Brain pericyte (primary cell): Measurements from ENCODE around the gene ETFBKMT.
"Not testable (repeated sequence)": the region's sequence is repeated elsewhere in the genome, so short reads cannot be mapped to it uniquely, and the experiment has no call there.

Experiments
- DNase-seq: peaks from one replicate; pipeline ENCODE4 v3.0.0-alpha.2; 2012; ENCODE audit warnings: low read depth, low spot score

ETFBKMT gene

GRCh38 chr12:31655208-31655607 lies 4.3 kb upstream of the ETFBKMT start:
- no peak for DNase-seq

- no peak for DNase-seq
These were observed 3.7 kb upstream of the ETFBKMT start for GRCh38 chr12:31655792-31656191.

DNA sequence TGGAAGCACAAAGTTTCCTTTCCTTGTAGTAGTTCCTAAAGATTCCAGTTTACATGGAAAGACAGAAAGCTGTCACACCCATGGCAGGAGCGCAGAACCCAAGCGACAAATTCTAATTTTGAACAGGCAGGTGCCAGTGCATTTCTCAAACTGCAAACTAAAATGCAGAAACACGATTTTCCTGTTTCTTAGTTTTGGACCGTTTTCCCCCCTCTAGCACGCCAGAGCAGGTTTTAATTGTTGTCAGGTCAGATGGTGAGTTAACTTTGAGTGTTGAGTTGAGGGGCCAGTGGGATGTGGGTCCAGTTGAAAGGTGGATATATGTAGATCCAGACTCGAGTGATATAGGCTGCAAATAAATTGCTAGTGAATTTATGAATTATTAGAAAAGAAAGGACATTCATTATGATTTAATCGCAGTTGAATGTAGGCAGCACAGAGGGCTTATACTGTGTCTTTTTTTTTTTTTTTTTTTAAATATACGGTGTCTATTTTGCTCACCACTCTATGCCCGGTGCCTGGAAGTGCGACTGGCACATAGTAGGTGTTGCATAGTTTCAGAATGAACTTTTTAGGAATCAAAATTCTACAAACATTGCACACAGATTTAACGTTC lies 909 bp upstream of the ETFBKMT start:
- DNase-seq, result no peak

- no peak for DNase-seq
These were observed 2.8 kb downstream of the ETFBKMT start for GRCh38 chr12:31662176-31662849.

DNA sequence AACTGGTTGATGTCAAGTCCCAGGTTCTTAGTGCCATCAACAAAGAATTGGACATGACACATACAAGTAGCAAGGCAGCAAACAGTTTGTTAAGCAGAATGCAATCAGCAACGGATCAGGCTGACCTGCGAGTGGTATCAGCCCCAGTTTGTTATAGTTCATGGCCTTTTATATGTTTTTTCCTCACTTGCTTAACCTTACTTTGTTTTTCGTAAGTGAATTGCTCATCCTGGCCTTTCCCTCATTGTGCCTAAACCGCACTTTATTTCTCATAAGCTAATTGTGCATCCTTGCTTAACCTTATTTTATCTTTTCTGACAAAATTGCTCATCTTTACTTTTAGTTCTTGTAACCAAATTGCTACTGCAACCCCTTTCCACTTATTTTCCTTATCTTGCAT lies 4.1 kb downstream of the ETFBKMT start:
- no peak for DNase-seq

GRCh38 chr12:31664038-31664437 lies 4.5 kb downstream of the ETFBKMT start:
- no peak for DNase-seq

- DNase-seq, result no peak
These were observed 9.5 kb downstream of the ETFBKMT start for GRCh38 chr12:31669020-31669419.

DNA sequence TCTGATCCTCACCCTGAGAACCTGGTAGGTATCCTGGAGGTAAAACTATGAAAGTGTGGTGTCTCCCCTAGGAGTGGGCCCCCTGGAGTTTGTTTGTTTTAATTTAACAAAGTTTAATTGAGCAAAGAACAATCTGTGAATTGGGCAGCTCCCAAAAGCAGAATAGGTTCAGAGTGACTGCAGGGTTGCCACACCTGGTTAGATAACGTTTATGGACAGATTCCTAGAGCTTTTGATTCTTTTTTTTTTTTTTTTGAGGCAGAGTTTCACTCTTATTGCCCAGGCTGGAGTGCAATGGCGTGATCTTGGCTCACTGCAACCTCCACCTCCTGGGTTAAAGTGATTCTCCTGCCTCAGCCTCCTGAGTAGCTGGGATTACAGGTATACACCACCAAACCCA lies 10.1 kb downstream of the ETFBKMT start:
- not testable (repeated sequence) for DNase-seq

DNA sequence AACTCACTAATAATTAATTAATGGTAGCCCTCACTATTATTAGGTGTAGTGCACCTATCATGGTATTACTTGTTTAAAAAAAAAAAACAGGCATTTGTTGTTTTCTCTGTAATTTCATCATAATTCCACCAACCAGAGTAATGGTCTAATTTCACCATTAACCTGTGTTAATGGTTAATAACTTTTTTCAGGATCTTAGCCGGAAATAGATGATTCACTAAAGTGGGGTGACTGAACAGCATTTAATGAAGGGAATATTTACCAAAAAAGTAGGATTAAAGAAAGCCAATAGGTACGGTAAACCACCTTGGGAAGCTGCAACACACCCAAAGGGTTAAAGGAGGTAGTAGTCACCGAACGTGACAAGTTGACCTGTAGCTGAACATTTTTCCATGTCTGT lies 13.0 kb downstream of the ETFBKMT start:
- DNase-seq, result no peak

- peak; percentile 63 for DNase-seq
These were observed 22.9 kb downstream of the ETFBKMT start for GRCh38 chr12:31682136-31682962.

DNA sequence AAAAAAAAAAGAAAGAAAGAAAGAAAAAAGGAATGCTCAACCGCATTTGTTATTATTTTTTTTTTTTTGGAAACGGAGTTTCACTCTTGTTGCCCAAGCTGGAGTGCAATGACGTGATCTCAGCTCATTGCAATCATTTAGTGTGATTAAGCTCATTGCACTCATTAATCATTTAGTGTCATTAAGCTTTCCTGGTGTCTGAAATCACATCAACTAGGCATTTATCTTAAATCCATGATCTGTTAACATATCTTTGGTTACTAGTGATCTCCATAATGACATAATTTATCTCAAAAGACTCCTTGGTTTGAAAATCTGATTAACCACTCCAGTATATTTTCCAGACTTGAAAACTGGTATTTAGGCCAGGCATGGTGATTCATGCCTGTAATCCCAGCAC lies 26.3 kb downstream of the ETFBKMT start:
- DNase-seq, result no peak

DNA sequence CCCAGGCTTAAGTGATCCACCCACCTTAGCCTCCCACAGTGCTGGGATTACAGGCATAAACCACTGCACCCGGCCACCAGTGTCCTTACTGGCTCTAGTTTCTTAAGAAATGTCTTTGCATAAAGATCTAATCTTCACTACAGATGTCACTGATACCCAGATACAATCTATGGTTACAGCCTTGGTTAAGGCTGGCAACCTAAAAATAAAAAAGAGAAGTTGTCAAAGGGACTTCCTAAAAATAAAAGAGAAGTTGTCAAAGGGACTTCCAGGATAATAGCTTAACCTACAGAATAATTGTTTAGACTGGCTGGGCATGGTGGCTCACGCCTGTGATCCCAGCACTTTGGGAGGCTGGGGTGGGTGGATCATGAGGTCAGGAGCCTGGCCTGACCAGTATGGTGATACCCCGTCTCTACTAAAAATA lies 27.6 kb downstream of the ETFBKMT start:
- DNase-seq, result no peak

DNA sequence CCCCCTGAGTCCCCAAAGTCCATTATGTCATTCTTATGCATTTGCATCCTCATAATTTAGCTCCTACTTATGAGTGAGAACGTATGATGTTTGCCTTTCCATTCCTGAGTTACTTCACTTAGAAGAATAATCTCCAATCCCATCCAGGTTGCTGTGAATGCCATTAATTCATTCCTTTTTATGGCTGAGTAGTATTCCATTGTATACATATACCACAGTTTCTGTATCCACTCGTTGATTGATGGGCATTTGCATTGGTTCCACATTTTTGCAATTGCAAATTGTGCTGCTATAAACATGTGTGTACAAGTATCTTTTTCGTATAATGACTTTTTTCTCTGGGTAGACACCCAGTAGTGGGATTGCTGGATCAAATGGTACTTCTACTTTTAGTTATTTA lies 30.4 kb downstream of the ETFBKMT start:
- DNase-seq, result not testable (repeated sequence)

DNA sequence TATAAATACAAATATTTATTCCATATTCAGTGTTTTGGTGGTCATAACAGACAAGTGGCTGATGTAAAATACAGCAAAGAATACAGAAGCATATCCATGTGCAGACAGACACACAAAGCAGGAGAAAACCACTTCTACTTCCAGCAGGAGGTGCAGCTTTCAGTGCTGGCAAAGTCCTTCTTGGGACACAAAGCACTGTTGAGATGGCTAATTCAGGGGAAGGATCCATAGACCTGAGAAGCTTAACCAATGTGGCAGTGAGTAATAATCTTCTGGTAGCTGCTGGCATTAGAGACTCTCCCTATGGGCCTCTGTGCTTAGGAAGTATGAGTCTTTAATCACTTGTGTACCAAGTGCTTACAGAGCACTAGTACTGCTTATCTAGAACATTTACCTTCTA lies 42.6 kb downstream of the ETFBKMT start:
- DNase-seq, result no peak

- DNase-seq, result no peak
These were observed 46.1 kb downstream of the ETFBKMT start for GRCh38 chr12:31705621-31706020.

GRCh38 chr12:31708118-31708517 lies 48.6 kb downstream of the ETFBKMT start:
- DNase-seq, result not testable (repeated sequence)

DNA sequence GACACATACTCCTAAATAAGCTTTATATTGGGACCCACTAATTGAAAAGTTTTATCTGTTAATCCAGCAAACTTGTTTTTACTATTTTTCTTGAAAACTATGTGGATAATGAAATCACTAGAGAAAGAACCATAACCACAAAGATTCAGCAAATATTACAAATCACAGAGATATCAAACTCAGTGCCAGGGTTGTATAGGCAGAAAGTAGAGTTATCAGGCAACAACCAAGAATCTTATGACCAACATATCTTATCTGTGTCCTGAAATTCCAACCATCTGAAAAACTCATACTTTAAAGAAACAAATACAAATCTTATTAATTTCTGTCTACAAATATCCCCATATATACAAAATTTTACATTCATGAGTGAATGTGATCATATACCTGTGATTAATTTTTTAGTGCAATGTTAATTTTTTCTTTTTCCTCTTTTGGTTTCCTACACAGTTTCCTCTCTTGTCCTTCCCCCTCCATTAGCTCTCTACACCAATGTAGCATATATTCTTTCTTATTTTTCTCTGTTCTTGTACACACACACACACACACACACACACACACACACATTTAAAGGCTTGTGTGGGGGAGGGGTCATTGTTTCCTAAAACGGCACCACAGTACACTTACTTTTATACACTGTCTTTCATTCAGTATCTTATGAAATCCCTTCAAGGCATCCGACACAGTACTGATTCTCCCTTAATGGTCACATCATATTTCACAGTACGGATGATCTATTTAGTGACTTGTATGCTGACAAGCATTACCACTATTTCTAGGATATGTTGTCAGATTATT lies 50.7 kb downstream of the ETFBKMT start:
- no peak for DNase-seq

DNA sequence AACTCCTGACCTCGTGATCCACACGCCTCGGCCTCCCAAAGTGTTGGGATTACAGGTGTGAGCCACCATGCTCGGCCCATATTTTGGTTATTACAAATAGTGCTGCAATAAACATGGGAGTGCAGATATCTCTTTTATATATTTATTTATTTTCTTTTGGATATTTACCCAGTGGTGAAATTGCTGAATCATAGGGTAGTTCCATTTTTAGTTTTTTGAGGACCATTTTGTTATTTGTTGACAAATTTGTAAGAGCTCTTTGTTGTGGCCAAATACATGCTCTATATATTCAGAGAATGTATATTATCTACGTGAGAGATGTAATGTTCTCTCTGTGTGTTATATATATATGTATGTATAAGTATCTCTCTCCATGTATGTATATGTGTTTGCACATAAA lies 53.4 kb downstream of the ETFBKMT start:
- DNase-seq, result no peak

DNA sequence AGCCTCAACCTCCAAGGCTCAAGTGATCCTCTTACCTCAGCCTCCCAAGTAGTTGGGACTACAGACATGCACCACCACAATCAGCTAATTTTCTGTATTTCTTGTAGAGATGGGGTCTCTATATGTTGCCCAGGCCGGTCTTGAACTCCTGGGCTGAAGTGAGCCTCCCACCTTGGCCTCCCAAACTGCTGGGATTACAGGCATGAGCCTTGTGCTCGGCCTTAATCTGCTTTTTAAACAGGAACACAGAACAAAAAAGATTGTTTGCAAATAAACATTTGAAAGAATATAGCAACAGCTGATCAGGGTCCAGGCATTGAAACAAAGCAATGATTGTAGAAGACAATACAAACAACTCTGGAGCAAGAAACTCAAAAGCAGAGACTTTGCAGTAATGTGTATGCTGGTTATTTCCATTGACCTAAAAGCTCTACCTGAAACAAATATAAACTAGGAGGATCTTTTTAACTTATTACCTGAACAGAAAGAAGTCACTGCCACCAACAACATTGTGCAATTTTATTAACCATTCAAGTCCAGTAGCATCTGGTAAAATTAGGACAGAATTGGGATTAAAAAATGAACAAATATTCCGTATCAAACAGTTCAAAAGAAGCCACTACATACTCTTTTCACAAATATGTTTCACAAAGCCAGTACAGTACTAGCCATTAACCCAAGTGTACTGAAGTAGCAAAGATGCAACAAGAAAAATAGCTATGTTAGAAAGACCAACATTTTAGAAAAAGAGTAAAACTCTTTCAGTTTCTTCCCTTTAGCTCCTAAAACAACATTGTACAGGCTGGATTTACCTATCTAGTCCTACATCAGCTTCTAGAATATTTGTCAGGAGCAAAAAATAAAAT lies 55.2 kb downstream of the ETFBKMT start:
- no peak for DNase-seq

DNA sequence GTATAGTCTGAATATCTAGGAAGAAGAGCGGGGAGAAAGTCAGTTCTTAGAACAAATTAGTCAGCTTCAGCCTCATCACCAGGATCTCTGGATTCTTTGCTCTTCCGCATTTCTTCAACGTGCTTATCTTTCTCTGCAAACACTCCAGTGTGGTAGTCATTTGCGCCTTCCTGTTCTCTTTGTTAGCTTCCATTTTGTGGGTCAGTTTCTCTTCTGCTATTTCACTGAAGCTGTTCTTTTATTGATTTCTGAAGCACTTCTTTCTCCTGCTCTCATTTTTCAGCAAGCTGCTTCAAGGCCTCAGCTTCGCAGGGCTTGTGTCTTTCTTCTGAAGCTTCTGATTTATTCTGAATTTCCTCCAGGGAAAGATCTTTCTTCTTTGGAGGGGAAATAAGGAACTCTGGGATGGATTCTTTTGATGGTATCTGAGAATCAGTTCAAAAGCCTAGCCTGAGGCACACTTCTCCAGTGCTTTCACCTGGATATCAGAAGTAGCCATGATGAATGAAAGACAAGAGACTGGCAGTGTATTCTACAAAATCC lies 55.9 kb downstream of the ETFBKMT start:
- no peak for DNase-seq

- DNase-seq, result not testable (repeated sequence)
These were observed 57.5 kb downstream of the ETFBKMT start for GRCh38 chr12:31716998-31717397.
